Activated naive CD4-positive, alpha-beta T cell treated with anti-CD3 and anti-CD28 coated beads, Interleukin-2, amount 50 U/mL, for 16 hours (primary cell): Measurements from ENCODE around the gene EGFR.

Source experiments
- DNase-seq: peaks from one replicate; pipeline ENCODE4 v3.0.0-alpha.2; 2020

EGFR gene

GRCh38 chr7:55065511-55066229 lies 46.9 kb downstream of the EGFR start:
- DNase-seq = no peak

DNA sequence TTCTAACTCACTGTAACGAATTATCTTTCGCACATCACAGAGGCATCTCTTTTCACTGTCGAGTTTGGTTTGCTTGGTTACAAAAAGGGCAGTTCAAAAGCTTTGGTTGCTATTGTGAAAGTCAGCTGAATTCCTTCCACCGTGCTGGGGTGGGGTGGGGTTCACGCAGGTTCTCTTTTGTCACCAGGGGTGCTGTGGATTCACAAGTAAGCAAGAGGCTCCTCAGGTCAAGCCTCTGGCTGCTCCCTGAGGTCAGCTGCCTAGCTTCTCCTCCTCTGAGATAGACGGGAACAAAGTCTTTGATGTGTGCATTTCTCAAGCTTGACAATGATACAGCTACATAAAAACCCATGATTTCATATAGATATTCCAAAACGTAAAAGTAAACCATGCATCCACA lies 47.7 kb downstream of the EGFR start:
- no peak for DNase-seq

GRCh38 chr7:55066938-55067337 lies 48.1 kb downstream of the EGFR start:
- DNase-seq = no peak

GRCh38 chr7:55067748-55068147 lies 48.9 kb downstream of the EGFR start:
- no peak for DNase-seq

- no peak for DNase-seq
Measured at GRCh38 chr7:55069271-55069792, 50.5 kb downstream of the EGFR start.

- no peak for DNase-seq
Measured at GRCh38 chr7:55070271-55070743, 51.5 kb downstream of the EGFR start.

- DNase-seq = no peak
Measured at GRCh38 chr7:55070854-55071253, 52.0 kb downstream of the EGFR start.

- no peak for DNase-seq
Measured at GRCh38 chr7:55071411-55072175, 52.8 kb downstream of the EGFR start.

- DNase-seq = no peak
Measured at GRCh38 chr7:55072251-55072650, 53.4 kb downstream of the EGFR start.

- DNase-seq = no peak
Measured at GRCh38 chr7:55073051-55073511, 54.3 kb downstream of the EGFR start.

GRCh38 chr7:55073976-55074528 lies 55.2 kb downstream of the EGFR start:
- DNase-seq = no peak

DNA sequence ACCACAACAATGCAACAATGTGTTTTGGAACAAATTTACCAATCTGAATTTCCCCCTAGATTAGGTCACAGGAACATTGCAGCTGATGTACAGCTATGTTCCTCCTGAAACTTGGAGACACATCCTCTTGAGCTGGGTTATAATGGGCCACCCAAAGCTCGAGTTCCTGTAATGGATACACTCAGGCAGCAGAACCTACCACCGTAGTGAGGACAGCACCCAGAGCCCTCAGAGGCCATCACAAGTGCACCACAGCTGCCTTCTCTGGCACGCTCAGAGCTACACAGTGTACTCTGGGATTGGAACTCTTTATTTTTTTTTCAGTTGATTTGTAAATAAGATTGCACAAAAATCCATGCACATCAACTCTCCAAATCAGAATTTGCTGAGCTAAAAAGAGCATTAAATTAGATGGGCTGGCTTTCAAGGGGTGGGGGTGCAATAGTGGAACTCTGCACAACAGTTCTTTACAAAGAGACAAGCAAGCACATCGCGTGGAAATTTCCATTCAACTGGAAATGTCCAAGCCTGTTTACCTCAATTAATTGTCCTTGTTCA lies 56.7 kb downstream of the EGFR start:
- DNase-seq = no peak

GRCh38 chr7:55077561-55078410 lies 59.0 kb downstream of the EGFR start:
- no peak for DNase-seq

- DNase-seq = no peak
Measured at GRCh38 chr7:55078465-55079372, 59.9 kb downstream of the EGFR start.

DNA sequence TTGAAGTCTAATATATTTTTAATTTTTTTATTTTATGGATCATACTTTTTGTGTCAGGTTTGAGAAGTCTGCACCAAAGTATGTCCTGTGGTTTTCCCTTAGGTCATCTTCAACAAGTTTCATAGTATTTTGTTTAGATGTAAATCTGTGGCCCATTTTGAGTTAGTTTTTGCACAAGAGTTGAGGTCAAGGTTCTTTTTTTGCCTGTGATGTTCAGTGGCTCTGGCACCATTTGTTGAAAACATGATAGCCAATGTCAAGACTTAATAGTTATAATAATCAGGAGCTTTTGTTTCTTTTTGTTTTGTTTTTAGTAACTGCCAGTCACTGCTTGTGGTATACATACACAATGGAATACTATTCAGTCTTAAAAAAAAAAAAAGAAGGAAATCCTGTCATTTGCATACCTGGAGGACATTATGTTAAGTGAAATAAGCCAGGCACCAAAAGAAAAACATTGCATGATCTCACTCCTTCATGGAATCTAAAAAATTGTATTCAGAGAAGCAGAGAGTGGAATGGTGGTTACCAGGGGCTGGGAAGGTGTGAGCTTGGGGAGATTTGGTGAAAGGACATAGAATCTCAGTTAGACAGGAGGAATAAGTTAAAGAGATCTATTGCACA lies 61.3 kb downstream of the EGFR start:
- no peak for DNase-seq

DNA sequence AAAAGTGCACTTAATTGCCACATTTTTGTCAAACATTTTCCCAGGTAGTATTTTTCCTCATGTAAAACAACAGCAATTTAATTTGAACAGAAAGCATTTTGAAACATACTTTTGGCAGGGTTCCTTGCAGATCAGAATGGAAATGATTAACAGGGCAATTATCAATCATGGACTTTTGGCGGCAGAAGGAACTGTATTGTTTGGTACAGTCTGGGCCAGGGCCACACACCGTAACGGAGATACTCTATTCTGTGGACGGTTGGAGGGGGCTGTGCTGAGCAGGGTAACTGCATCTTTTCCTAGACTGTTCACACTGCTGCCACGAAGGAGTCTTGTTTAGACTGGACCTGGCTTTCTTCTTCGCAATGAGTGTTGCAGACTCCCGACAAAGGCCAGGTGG lies 62.3 kb downstream of the EGFR start:
- no peak for DNase-seq

- no peak for DNase-seq
Measured at GRCh38 chr7:55081472-55082227, 62.8 kb downstream of the EGFR start.

DNA sequence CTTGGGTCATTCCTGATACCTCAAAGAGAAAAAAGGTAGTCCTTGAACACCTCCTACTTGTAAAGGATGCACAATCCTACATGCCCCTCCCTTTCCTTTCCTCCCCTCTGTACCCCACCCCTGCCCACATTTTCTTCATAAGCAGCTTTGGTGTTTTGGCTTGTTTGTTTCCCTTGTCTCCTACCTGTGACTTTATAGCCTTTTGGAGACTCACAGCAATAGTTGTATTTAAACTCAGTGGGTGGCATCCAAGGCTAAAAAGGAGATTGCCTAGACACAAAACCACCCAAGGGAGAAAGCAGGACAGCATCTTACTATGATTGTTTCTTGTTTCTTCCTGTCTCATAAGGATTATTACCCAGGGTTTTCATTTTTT lies 63.4 kb downstream of the EGFR start:
- DNase-seq = no peak

GRCh38 chr7:55083206-55083605 lies 64.4 kb downstream of the EGFR start:
- DNase-seq = no peak

DNA sequence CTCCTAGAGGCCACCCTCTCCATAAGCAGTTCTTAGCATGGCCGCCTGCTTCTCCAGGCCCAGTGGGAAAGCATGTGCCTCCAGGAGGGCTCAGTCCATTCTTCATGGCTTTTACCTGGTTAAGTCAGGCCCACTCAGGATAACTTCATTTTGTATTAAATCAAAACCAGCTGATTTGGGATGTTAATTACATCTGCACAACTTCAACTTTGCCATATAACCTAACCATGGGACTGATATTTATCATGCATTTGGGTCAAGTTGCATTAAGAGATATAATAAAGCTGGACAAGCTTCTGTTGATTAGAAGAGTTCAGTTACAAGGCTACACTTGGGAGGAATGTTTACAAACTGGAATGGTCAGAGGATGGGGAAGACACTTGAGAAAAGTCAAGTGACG lies 65.5 kb downstream of the EGFR start:
- no peak for DNase-seq
